SW480 (cell line): ENCODE results near the gene JOSD1.
A peak's percentile ranks its signal among the peaks of the same experiment; 100 is the strongest.

Source experiments
- DNase-seq: peaks from one replicate; pipeline ENCODE4 v3.0.0-alpha.2; 2016; ENCODE audit warnings: low spot score

The JOSD1 gene

GRCh38 chr22:38700789-38701628 lies at the start of gene JOSD1:
JOSD1 (minus strand) TSS chr22:38700943; CDS start chr22:38699987, 956 bp downstream.
- DNase-seq = peak; percentile 91

GRCh38 chr22:38750104-38750503 lies 49.4 kb upstream of the JOSD1 start:
- DNase-seq = no peak

- DNase-seq = no peak
These were observed 47.9 kb upstream of the JOSD1 start for GRCh38 chr22:38748487-38749136.

GRCh38 chr22:38745676-38746460 lies 45.1 kb upstream of the JOSD1 start:
- no peak for DNase-seq

GRCh38 chr22:38744981-38745380 lies 44.2 kb upstream of the JOSD1 start:
- no peak for DNase-seq

GRCh38 chr22:38742176-38742942 lies 41.6 kb upstream of the JOSD1 start:
- no peak for DNase-seq

- DNase-seq = no peak
These were observed 40.8 kb upstream of the JOSD1 start for GRCh38 chr22:38741576-38741975.

- no peak for DNase-seq
These were observed 40.4 kb upstream of the JOSD1 start for GRCh38 chr22:38741166-38741565.

- DNase-seq = no peak
These were observed 40.0 kb upstream of the JOSD1 start for GRCh38 chr22:38740754-38741153.

- no peak for DNase-seq
These were observed 39.5 kb upstream of the JOSD1 start for GRCh38 chr22:38740116-38740723.

- no peak for DNase-seq
These were observed 38.7 kb upstream of the JOSD1 start for GRCh38 chr22:38739300-38740055.

- no peak for DNase-seq
These were observed 37.8 kb upstream of the JOSD1 start for GRCh38 chr22:38738475-38739070.

- no peak for DNase-seq
These were observed 36.7 kb upstream of the JOSD1 start for GRCh38 chr22:38737302-38738060.

GRCh38 chr22:38736257-38736570 lies 35.5 kb upstream of the JOSD1 start:
- no peak for DNase-seq

- no peak for DNase-seq
These were observed 34.9 kb upstream of the JOSD1 start for GRCh38 chr22:38735465-38736256.

GRCh38 chr22:38735126-38735464 lies 34.4 kb upstream of the JOSD1 start:
- no peak for DNase-seq

- DNase-seq = no peak
These were observed 33.8 kb upstream of the JOSD1 start for GRCh38 chr22:38734421-38735100.

- DNase-seq = no peak
These were observed 33.1 kb upstream of the JOSD1 start for GRCh38 chr22:38733724-38734381.
